Measurements from ENCODE around the gene TCP1.
A peak's percentile ranks its signal among the peaks of the same experiment; 100 is the strongest.
"Not testable (repeated sequence)": the region's sequence is repeated elsewhere in the genome, so short reads cannot be mapped to it uniquely, and the experiment has no call there.

The TCP1 gene

GRCh38 chr6:159732550-159732949 is 56.9 kb downstream of the TCP1 start:
- CTCF ChIA-PET, result interaction anchor here (1.0 to 1.5 kb wide), 2 partner anchors 12 to 41 kb away, joined by 3 to 8 read pairs; no protein-coding TSS in a partner anchor

GRCh38 chr6:159730332-159730676 is 59.1 kb downstream of the TCP1 start:
- POLR2A ChIA-PET, result interaction anchor here (4.6 to 6.8 kb wide), 2 partner anchors 37 to 58 kb away, joined by 67 to 115 read pairs; partner anchors contain the start of genes MRPL18, SOD2 and TCP1
- Histone ChIP-seq H3K4me1 (ENCODE audit: control insufficient read depth, insufficient read depth, low read length) (peaks cover 7% of the 10 kb centered on the region; the same call in 1 of the 2 replicates), H3K27ac (ENCODE audit: extremely low read depth, low read depth, low read length) (no peak overlapping the region), H3K4me3 (ENCODE audit: low read depth, low read length) (no peak overlapping the region), H3K9me3 (ENCODE audit: control insufficient read depth, insufficient read depth, low read depth, low read length) (no peaks in the 10 kb centered on the region), H3K36me3 (ENCODE audit: control insufficient read depth in 2 of 2, insufficient read depth in 1 of 2, low read length in 2 of 2) (peaks cover 0 to 22% of the 10 kb centered on the region in 2 experiments; a peak in 2 of 3 replicates)
- CTCF ChIA-PET, result interaction anchor here (0.7 to 2.5 kb wide), 3 partner anchors 33 to 916 kb away, joined by 3 to 12 read pairs (median 3); no protein-coding TSS in a partner anchor
- TF ChIP-seq ZNF146 (tag by site-specific recombination; IDR thresholded peaks at IDR 0.05) (no peak), ZNF623 (tag by site-specific recombination; IDR thresholded peaks at IDR 0.05) (no peak), ZNF558 (tag by site-specific recombination; IDR thresholded peaks at IDR 0.05) (no peak), ZNF266 (tag by site-specific recombination; IDR thresholded peaks at IDR 0.05; ENCODE audit: low read depth) (no peak), ZNF658 (tag by site-specific recombination; IDR thresholded peaks at IDR 0.05) (no peak), ZNF169 (tag by site-specific recombination; IDR thresholded peaks at IDR 0.05) (no peak), ZBTB26 (tag by site-specific recombination; optimal IDR thresholded peaks at IDR 0.05) (no peak)

More at GRCh38 chr6:159732550-159732949, 56.9 kb downstream of the TCP1 start:
- POLR2A ChIA-PET, result interaction anchor here (0.6 to 1.3 kb wide), 4 partner anchors 29 to 151 kb away, joined by 3 to 5 read pairs (median 4); partner anchors contain the start of gene ACAT2
- H3K9me3 ChIP-seq (ENCODE audit: control insufficient read depth, insufficient read depth, low read depth, low read length); H3K27ac ChIP-seq (ENCODE audit: extremely low read depth, low read depth, low read length); H3K4me1 ChIP-seq (ENCODE audit: control insufficient read depth, insufficient read depth, low read length); H3K4me3 ChIP-seq (ENCODE audit: low read depth, low read length): not testable (repeated sequence)
- TF ChIP-seq ZNF202 (tag by site-specific recombination; IDR thresholded peaks at IDR 0.05; ENCODE audit: borderline replicate concordance), result peak; percentile 60; the same call in 1 of the 2 replicates
- H3K36me3 ChIP-seq (ENCODE audit: control insufficient read depth in 2 of 2, insufficient read depth in 1 of 2, low read length in 2 of 2), result peaks cover 0 to 30% of the 10 kb centered on the region in 2 experiments; a peak in 2 of 3 replicates

GRCh38 chr6:159729598-159730331 is 59.6 kb downstream of the TCP1 start:
- ChIA-PET CTCF (interaction anchor here (0.7 to 2.5 kb wide), 3 partner anchors 32 to 915 kb away, joined by 3 to 12 read pairs (median 3); no protein-coding TSS in a partner anchor), POLR2A (interaction anchor here (4.6 to 6.8 kb wide), 3 partner anchors 31 to 59 kb away, joined by 67 to 115 read pairs (median 68); partner anchors contain the start of genes ACAT2, MRPL18, SOD2 and TCP1)
- Histone ChIP-seq H3K36me3 (ENCODE audit: control insufficient read depth in 2 of 2, insufficient read depth in 1 of 2, low read length in 2 of 2) (peaks cover 0 to 22% of the 10 kb centered on the region in 2 experiments; a peak in 2 of 3 replicates), H3K9me3 (ENCODE audit: control insufficient read depth, insufficient read depth, low read depth, low read length) (no peaks in the 10 kb centered on the region), H3K27ac (ENCODE audit: extremely low read depth, low read depth, low read length) (no peak overlapping the region), H3K4me1 (ENCODE audit: control insufficient read depth, insufficient read depth, low read length) (peaks cover 7% of the 10 kb centered on the region; the same call in 1 of the 2 replicates), H3K4me3 (ENCODE audit: low read depth, low read length) (peak overlapping the region; percentile 91)
- TF ChIP-seq ZNF19 (tag by site-specific recombination; IDR thresholded peaks at IDR 0.05; ENCODE audit: low read depth) (no peak), ZNF792 (tag by site-specific recombination; IDR thresholded peaks at IDR 0.05) (no peak), ZNF560 (tag by site-specific recombination; IDR thresholded peaks at IDR 0.05; ENCODE audit: borderline replicate concordance) (no peak), ZNF404 (tag by site-specific recombination; IDR thresholded peaks at IDR 0.05) (no peak), ZNF677 (tag by site-specific recombination; IDR thresholded peaks at IDR 0.05) (no peak), ZNF664 (tag by site-specific recombination; IDR thresholded peaks at IDR 0.05) (peak; percentile 55; the same call in 1 of the 2 replicates), ZNF776 (tag by site-specific recombination; IDR thresholded peaks at IDR 0.05; ENCODE audit: borderline replicate concordance) (no peak), ZBTB17 (tag by site-specific recombination; IDR thresholded peaks at IDR 0.05) (peak; percentile 57), PRDM2 (tag by site-specific recombination; IDR thresholded peaks at IDR 0.05; ENCODE audit: borderline replicate concordance) (no peak), MEIS1 (CRISPR knock-in tag; IDR thresholded peaks at IDR 0.05; ENCODE audit: borderline replicate concordance) (no peak), ZNF561 (tag by site-specific recombination; IDR thresholded peaks at IDR 0.05; ENCODE audit: borderline replicate concordance) (no peak), ZNF558 (tag by site-specific recombination; IDR thresholded peaks at IDR 0.05) (peak; percentile 96), ZSCAN16 (tag by site-specific recombination; IDR thresholded peaks at IDR 0.05) (no peak), ZNF624 (tag by site-specific recombination; IDR thresholded peaks at IDR 0.05) (no peak), ZFP41 (tag by site-specific recombination; IDR thresholded peaks at IDR 0.05; ENCODE audit: borderline replicate concordance) (no peak), FEZF1 (tag by site-specific recombination; IDR thresholded peaks at IDR 0.05) (no peak)
